Measurements from ENCODE around the gene ZRANB1. TPM values are rescaled to one million over a fixed set of nuclear protein-coding genes. Genes with fewer than 3 reads are reported as not detected.

The ZRANB1 gene
- total RNA-seq, 2 donors from 2014 or later = 26.0 to 26.9 TPM

GRCh38 chr10:124990671-124991625, 49.0 kb downstream of the ZRANB1 start:
- H3K9me3 ChIP-seq (ENCODE audit: control insufficient read depth, low read length) = no peaks in the 10 kb centered on the region
- DNase-seq = no peak
- no peaks in the 10 kb centered on the region for H3K27me3 ChIP-seq (ENCODE audit: control insufficient read depth, insufficient read depth, low read length, poor library complexity, severe bottlenecking)
- WGBS, 2 experiments (ENCODE audit: insufficient coverage in 1 of 2, insufficient read length in 1 of 2) = 93 to 96% methylated on average over 10 to 14 of the region's 14 CpGs
- no peak overlapping the region for H3K27ac ChIP-seq (ENCODE audit: low read depth, low read length)
- no peaks in the 10 kb centered on the region for H3K4me1 ChIP-seq (ENCODE audit: control insufficient read depth, insufficient read depth, low read length)
- Mint-ChIP-seq H3K27me3 (ENCODE audit: insufficient read depth) (no peaks in the 10 kb centered on the region), H3K4me1 (no peaks in the 10 kb centered on the region), H3K27ac (peak overlapping the region; percentile 55), H3K4me3 (no peak overlapping the region), H3K36me3 (ENCODE audit: low read depth) (peaks cover 85% of the 10 kb centered on the region), H3K9me3 (no peaks in the 10 kb centered on the region)
- no peak overlapping the region for H3K4me3 ChIP-seq (ENCODE audit: low read length)
- TF ChIP-seq, protein P1, sequence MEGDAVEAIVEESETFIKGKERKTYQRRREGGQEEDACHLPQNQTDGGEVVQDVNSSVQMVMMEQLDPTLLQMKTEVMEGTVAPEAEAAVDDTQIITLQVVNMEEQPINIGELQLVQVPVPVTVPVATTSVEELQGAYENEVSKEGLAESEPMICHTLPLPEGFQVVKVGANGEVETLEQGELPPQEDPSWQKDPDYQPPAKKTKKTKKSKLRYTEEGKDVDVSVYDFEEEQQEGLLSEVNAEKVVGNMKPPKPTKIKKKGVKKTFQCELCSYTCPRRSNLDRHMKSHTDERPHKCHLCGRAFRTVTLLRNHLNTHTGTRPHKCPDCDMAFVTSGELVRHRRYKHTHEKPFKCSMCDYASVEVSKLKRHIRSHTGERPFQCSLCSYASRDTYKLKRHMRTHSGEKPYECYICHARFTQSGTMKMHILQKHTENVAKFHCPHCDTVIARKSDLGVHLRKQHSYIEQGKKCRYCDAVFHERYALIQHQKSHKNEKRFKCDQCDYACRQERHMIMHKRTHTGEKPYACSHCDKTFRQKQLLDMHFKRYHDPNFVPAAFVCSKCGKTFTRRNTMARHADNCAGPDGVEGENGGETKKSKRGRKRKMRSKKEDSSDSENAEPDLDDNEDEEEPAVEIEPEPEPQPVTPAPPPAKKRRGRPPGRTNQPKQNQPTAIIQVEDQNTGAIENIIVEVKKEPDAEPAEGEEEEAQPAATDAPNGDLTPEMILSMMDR (conservative IDR thresholded peaks at IDR 0.05) = no peak
- H3K36me3 ChIP-seq (ENCODE audit: control insufficient read depth, insufficient read depth, low read length) = peaks cover 70% of the 10 kb centered on the region
- no peak overlapping the region for H3K9ac ChIP-seq (ENCODE audit: extremely low read depth, low read length, poor library complexity, severe bottlenecking)

- H3K4me1 ChIP-seq (ENCODE audit: control insufficient read depth, insufficient read depth, low read length) = no peaks in the 10 kb centered on the region
- no peak overlapping the region for H3K27ac ChIP-seq (ENCODE audit: low read depth, low read length)
- Mint-ChIP-seq H3K4me1 (no peaks in the 10 kb centered on the region), H3K9me3 (no peaks in the 10 kb centered on the region), H3K4me3 (no peak overlapping the region), H3K27ac (no peak overlapping the region), H3K27me3 (ENCODE audit: insufficient read depth) (no peaks in the 10 kb centered on the region), H3K36me3 (ENCODE audit: low read depth) (peaks cover 88% of the 10 kb centered on the region)
- peaks cover 62% of the 10 kb centered on the region for H3K36me3 ChIP-seq (ENCODE audit: control insufficient read depth, insufficient read depth, low read length)
- no peak overlapping the region for H3K9ac ChIP-seq (ENCODE audit: extremely low read depth, low read length, poor library complexity, severe bottlenecking)
- H3K9me3 ChIP-seq (ENCODE audit: control insufficient read depth, low read length) = no peaks in the 10 kb centered on the region
- H3K4me3 ChIP-seq (ENCODE audit: low read length) = no peak overlapping the region
- TF ChIP-seq, protein P1 (conservative IDR thresholded peaks at IDR 0.05) = no peak
- H3K27me3 ChIP-seq (ENCODE audit: control insufficient read depth, insufficient read depth, low read length, poor library complexity, severe bottlenecking) = no peaks in the 10 kb centered on the region
- DNase-seq = no peak
- WGBS, 2 experiments (ENCODE audit: insufficient coverage in 1 of 2, insufficient read length in 1 of 2) = 89 to 100% methylated on average over 1 to 2 of the region's 4 CpGs
These were observed 49.9 kb downstream of the ZRANB1 start for GRCh38 chr10:124991835-124992234.

DNA sequence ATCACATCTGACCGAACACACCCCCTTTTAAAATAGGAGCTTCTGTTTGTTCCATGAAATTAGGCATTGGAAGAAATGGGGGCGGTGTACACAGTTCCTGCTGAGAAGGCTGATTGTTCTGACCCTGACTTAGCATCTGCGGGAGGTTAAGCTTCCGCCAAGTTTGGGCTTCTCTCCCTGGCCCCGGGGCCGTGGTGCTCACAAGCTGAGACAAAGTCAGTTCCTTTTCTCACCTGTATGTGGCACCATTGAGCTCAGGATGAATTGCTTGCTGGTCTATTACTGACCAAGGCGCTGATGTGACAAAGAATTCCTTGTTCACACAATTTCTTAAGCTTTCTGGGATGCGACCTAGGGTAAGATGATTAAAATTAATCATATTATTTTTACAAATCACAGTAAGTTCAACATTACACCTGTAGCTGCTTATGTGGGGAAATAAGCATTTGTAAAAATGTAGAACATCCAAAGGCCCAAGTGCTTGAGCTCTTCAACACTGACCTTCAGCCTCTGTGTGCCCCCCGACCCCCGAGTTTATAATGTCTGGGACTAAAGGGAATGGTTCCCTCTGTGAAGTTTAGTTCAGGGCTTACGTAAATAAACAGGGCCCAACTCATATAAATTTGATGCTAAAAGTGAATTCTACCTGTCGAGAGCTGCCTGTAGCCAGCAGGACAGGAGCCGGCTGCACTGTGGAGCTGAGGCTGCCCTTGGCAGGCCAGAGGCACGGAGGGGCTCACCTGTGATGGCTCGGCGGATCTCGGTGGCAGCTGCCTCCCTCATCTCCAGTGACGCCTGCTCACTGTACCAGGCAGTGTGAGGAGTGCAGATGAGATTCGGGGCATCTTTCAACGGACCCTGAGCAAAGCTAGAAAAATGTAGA, 50.8 kb downstream of the ZRANB1 start:
- Mint-ChIP-seq H3K27me3 (ENCODE audit: insufficient read depth) (no peaks in the 10 kb centered on the region), H3K4me1 (no peaks in the 10 kb centered on the region), H3K9me3 (no peaks in the 10 kb centered on the region), H3K27ac (peak overlapping the region; percentile 17), H3K4me3 (no peak overlapping the region), H3K36me3 (ENCODE audit: low read depth) (peaks cover 90% of the 10 kb centered on the region)
- H3K4me1 ChIP-seq (ENCODE audit: control insufficient read depth, insufficient read depth, low read length) = no peaks in the 10 kb centered on the region
- peaks cover 60% of the 10 kb centered on the region for H3K36me3 ChIP-seq (ENCODE audit: control insufficient read depth, insufficient read depth, low read length)
- no peak overlapping the region for H3K27ac ChIP-seq (ENCODE audit: low read depth, low read length)
- H3K9me3 ChIP-seq (ENCODE audit: control insufficient read depth, low read length) = no peaks in the 10 kb centered on the region
- TF ChIP-seq, protein P1 (conservative IDR thresholded peaks at IDR 0.05) = peak; percentile 78
- no peaks in the 10 kb centered on the region for H3K27me3 ChIP-seq (ENCODE audit: control insufficient read depth, insufficient read depth, low read length, poor library complexity, severe bottlenecking)
- 92 to 93% methylated on average over 14 to 19 of the region's 20 CpGs for WGBS, 2 experiments (ENCODE audit: insufficient coverage in 1 of 2, insufficient read length in 1 of 2)
- no peak overlapping the region for H3K4me3 ChIP-seq (ENCODE audit: low read length)
- H3K9ac ChIP-seq (ENCODE audit: extremely low read depth, low read length, poor library complexity, severe bottlenecking) = no peak overlapping the region
- peak; percentile 86 for DNase-seq
